ENCODE data around the gene AK3. TPM values are rescaled to one million over a fixed set of nuclear protein-coding genes. Genes with fewer than 3 reads are reported as not detected.

Gene AK3
- total and polyA plus RNA-seq, 2 donors (not counting 3 experiments of a cell fraction or from before 2014, with no cell fraction given) = 20.6 to 42.3 TPM

DNA sequence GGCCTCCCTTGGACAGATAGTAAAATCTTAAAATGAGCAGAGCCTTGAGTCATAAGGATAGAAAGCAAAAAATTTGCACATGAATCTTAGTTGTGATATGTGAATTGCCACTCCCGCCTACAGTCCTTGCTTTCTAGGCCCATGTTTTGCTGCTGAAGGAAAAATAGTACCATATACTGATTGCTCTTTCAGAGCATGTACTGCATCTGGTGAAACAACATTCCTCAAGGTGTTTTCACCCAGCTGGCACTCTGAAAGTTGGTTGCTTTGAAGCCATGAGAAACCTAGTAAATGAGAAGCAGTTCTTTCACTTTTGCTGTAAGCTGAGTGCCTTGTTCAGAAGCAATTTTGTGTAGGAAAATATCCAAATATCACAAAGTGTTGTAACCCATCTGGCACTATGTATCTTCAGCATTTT lies 51.3 kb downstream of the AK3 start:
- Histone ChIP-seq H3K9ac (replicated peaks; ENCODE audit: extremely low read depth, insufficient read depth, low read length) (no peak overlapping the region), H3K79me2 (ENCODE audit: control insufficient read depth, insufficient read depth, low read length) (peaks cover 2% of the 10 kb centered on the region), H3K4me3 (replicated peaks in 1 of 3; ENCODE audit: insufficient read depth in 1 of 3, low read depth in 1 of 3, low read length in 3 of 3) (no peak overlapping the region), H3K27me3 (ENCODE audit: control insufficient read depth in 2 of 2, insufficient read depth in 2 of 2, low read length in 2 of 2) (no peaks in the 10 kb centered on the region), H3K36me3 (ENCODE audit: control insufficient read depth in 2 of 2, extremely low read depth in 1 of 2, insufficient read depth in 2 of 2, low read length in 2 of 2) (peaks cover 0 to 3% of the 10 kb centered on the region in 2 experiments), H3K27ac (ENCODE audit: insufficient read depth, low read depth, low read length) (no peak overlapping the region), H4K20me1 (replicated peaks; ENCODE audit: control insufficient read depth, extremely low read depth, insufficient read depth, low read length) (no peaks in the 10 kb centered on the region), H3K4me1 (ENCODE audit: control insufficient read depth, extremely low read depth, insufficient read depth, low read length) (no peaks in the 10 kb centered on the region), H3K9me3 (replicated peaks; ENCODE audit: control insufficient read depth, insufficient read depth, low read length) (no peaks in the 10 kb centered on the region), H3K9me1 (replicated peaks; ENCODE audit: control insufficient read depth, extremely low read depth, insufficient read depth, low read length) (no peaks in the 10 kb centered on the region), H3K4me2 (ENCODE audit: insufficient read depth, low read length) (no peak overlapping the region), H2AFZ (ENCODE audit: low read depth, low read length) (no peak overlapping the region)
- ChIA-PET POLR2A (no interaction called here), CTCF (no interaction called here)
- TF ChIP-seq EZH2 (IDR thresholded peaks at IDR 0.05; ENCODE audit: borderline replicate concordance, low read depth, low read length, severe bottlenecking) = no peak
- TF ChIP-seq POLR2A (IDR thresholded peaks at IDR 0.05; ENCODE audit: low read depth, low read length) = no peak
- TF ChIP-seq GATA2 (IDR thresholded peaks at IDR 0.05; ENCODE audit: insufficient read depth, insufficient read length, low read depth, low read length) = no peak
- no peak for TF ChIP-seq CTCF (IDR thresholded peaks at IDR 0.05; ENCODE audit: extremely low read depth in 1 of 2, insufficient read depth in 1 of 2, low read depth in 1 of 2, low read length in 2 of 2)
- no peak for TF ChIP-seq FOS (IDR thresholded peaks at IDR 0.05; ENCODE audit: borderline replicate concordance, insufficient read depth, low read length)
- TF ChIP-seq, protein P1, sequence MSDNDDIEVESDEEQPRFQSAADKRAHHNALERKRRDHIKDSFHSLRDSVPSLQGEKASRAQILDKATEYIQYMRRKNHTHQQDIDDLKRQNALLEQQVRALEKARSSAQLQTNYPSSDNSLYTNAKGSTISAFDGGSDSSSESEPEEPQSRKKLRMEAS (IDR thresholded peaks at IDR 0.05; ENCODE audit: insufficient read depth, insufficient read length) = no peak
- no peak for TF ChIP-seq MYC (IDR thresholded peaks at IDR 0.05; ENCODE audit: low read depth, low read length)
- TF ChIP-seq POLR2AphosphoS5 (IDR thresholded peaks at IDR 0.05; ENCODE audit: insufficient read depth, low read depth, low read length) = no peak
- no peak for TF ChIP-seq JUN (IDR thresholded peaks at IDR 0.05; ENCODE audit: borderline replicate concordance, insufficient read depth, insufficient read length, low read depth)
- FAIRE-seq = no peak
- intact Hi-C loops (cut with micrococcal nuclease) = no loop called here
- dilution Hi-C loops (cut with MboI; ENCODE audit: extremely low pct_ligation_motif_present, low sequenced_read_pairs) = no loop called here
- BruUV-seq (replicated peaks) = no TSS peak
- DNase-seq (ENCODE audit: low read depth, low spot score) = no peak
